Endothelial cell of umbilical vein (primary cell): ENCODE results near the gene ADAP1. TPM values are rescaled to one million over a fixed set of nuclear protein-coding genes. Genes with fewer than 3 reads are reported as not detected.

ENCODE experiments used
- BruUV-seq: library from RNA; stranded (reverse); fragments of 400-500 nt; replicated peaks from 2 replicates; lab custom pipeline; 2021; lab: Mats Ljungman, UMichigan
- CTCF ChIA-PET: fragments of 300-600, 350-600 bp; sonication (Branson Sonifier 250); formaldehyde crosslinking; loops from one replicate; lab custom pipeline; 2021; ENCODE audit warnings: antibody characterized with exemption, inconsistent platforms; lab: Charles Lee
- POLR2A ChIA-PET: fragments of 300-600, 350-600 bp; sonication (Branson Sonifier 250); formaldehyde crosslinking; loops from one replicate; lab custom pipeline; 2021; ENCODE audit warnings: antibody characterized with exemption, inconsistent platforms; lab: Charles Lee
- DNase-seq: peaks from one replicate; pipeline ENCODE4 v3.0.0-alpha.2; 2011; ENCODE audit warnings: low read depth, low spot score
- FAIRE-seq: peaks from 2 replicates; lab custom pipeline; 2011; peaks lifted over from hg19 to GRCh38; lab: Jason Lieb, UNC
- H2AFZ ChIP-seq: 2 replicates; pipeline ENCODE4 v1.6.0; 2012; ENCODE audit warnings: low read depth, low read length, control low read depth, inconsistent platforms
- H3K27ac ChIP-seq: 2 replicates; pipeline ENCODE4 v1.5.1; 2011; ENCODE audit warnings: low read depth, mild to moderate bottlenecking, control low read depth, low read length, moderate library complexity; ENCODE audit not compliant: insufficient read depth
- H3K27me3 ChIP-seq, 2 experiments: 2 replicates each; pipeline versions ENCODE4 v1.6.0 to v1.6.1; 2011; ENCODE audit warnings: low read length in 2 of 2, mixed read lengths in 1 of 2; ENCODE audit not compliant: control insufficient read depth in 2 of 2, insufficient read depth in 2 of 2
- H3K36me3 ChIP-seq, 2 experiments: 2 replicates in 1 of 2; 3 replicates in 1 of 2; pipeline ENCODE4 v1.5.1; 2011; ENCODE audit warnings: low read length in 2 of 2, mild to moderate bottlenecking in 1 of 2, moderate library complexity in 1 of 2; ENCODE audit not compliant: control insufficient read depth in 2 of 2, insufficient read depth in 2 of 2; ENCODE audit errors: extremely low read depth in 1 of 2
- H3K4me1 ChIP-seq: 3 replicates; pipeline ENCODE4 v1.5.1; 2011; ENCODE audit warnings: mild to moderate bottlenecking, low read length; ENCODE audit not compliant: control insufficient read depth, insufficient read depth; ENCODE audit errors: extremely low read depth
- H3K4me2 ChIP-seq: 2 replicates; pipeline ENCODE4 v1.6.1; 2011; ENCODE audit warnings: low read length, control low read depth, mixed read lengths; ENCODE audit not compliant: insufficient read depth
- H3K4me3 ChIP-seq, 3 experiments: fragments of 200-600 bp in 1 of 3; sonication (generic), shearing (Covaris generic) in 1 of 3; replicated peaks in 1 of 3; 2 replicates each; pipeline ENCODE4 v1.5.1; 2011 to 2016; ENCODE audit warnings: control low read depth in 3 of 3, low read length in 3 of 3, mild to moderate bottlenecking in 2 of 3, inconsistent platforms in 1 of 3, low read depth in 1 of 3, moderate library complexity in 1 of 3; ENCODE audit not compliant: insufficient read depth in 1 of 3
- H3K79me2 ChIP-seq: 2 replicates; pipeline ENCODE4 v1.6.0; 2012; ENCODE audit warnings: low read length, inconsistent platforms; ENCODE audit not compliant: control insufficient read depth, insufficient read depth
- H3K9ac ChIP-seq: replicated peaks from 2 replicates; pipeline ENCODE3; 2011; ENCODE audit warnings: low read length, control low read depth; ENCODE audit not compliant: insufficient read depth; ENCODE audit errors: extremely low read depth
- H3K9me1 ChIP-seq: replicated peaks from 3 replicates; pipeline ENCODE4 v1.6.0; 2011; ENCODE audit warnings: mild to moderate bottlenecking, low read length; ENCODE audit not compliant: control insufficient read depth, insufficient read depth; ENCODE audit errors: extremely low read depth
- H3K9me3 ChIP-seq: replicated peaks from 2 replicates; pipeline ENCODE4 v1.5.1; 2012; ENCODE audit warnings: low read length, inconsistent platforms; ENCODE audit not compliant: control insufficient read depth, insufficient read depth
- H4K20me1 ChIP-seq: replicated peaks from 2 replicates; pipeline ENCODE3; 2011; ENCODE audit warnings: mild to moderate bottlenecking, low read length; ENCODE audit not compliant: control insufficient read depth, insufficient read depth; ENCODE audit errors: extremely low read depth
- CTCF ChIP-seq, 2 donors: IDR thresholded peaks; 1 replicate in 1 of 2; 2 replicates in 1 of 2; pipeline ENCODE4 v1.5.1; 2011; ENCODE audit warnings: low read length in 2 of 2, mild to moderate bottlenecking in 2 of 2, moderate library complexity in 2 of 2, control low read depth in 1 of 2, inconsistent platforms in 1 of 2, low read depth in 1 of 2; ENCODE audit not compliant: insufficient read depth in 1 of 2; ENCODE audit errors: extremely low read depth in 1 of 2
- EZH2 ChIP-seq: IDR thresholded peaks from 2 replicates; pipeline ENCODE4 v1.6.1; 2012; ENCODE audit warnings: borderline replicate concordance, low read depth, mild to moderate bottlenecking, moderate library complexity, low read length, inconsistent platforms; ENCODE audit not compliant: severe bottlenecking
- FOS ChIP-seq: IDR thresholded peaks from 2 replicates; pipeline ENCODE4 v1.6.1; 2011; ENCODE audit warnings: mild to moderate bottlenecking, low read length, moderate library complexity, borderline replicate concordance; ENCODE audit not compliant: insufficient read depth
- GATA2 ChIP-seq: IDR thresholded peaks from 2 replicates; pipeline ENCODE4 v1.7.0; 2011; ENCODE audit warnings: low read depth, mild to moderate bottlenecking, moderate library complexity, mixed read lengths, low read length; ENCODE audit not compliant: insufficient read length, insufficient read depth
- JUN ChIP-seq: IDR thresholded peaks from 2 replicates; pipeline ENCODE4 v1.6.1; 2011; ENCODE audit warnings: borderline replicate concordance, low read depth; ENCODE audit not compliant: insufficient read length, insufficient read depth
- MAX ChIP-seq: IDR thresholded peaks from 2 replicates; pipeline ENCODE4 v1.6.1; 2011; ENCODE audit not compliant: insufficient read depth, insufficient read length
- MYC ChIP-seq: IDR thresholded peaks from one replicate; pipeline ENCODE4 v1.6.1; 2011; ENCODE audit warnings: mild to moderate bottlenecking, low read depth, low read length
- POLR2A ChIP-seq: IDR thresholded peaks from 2 replicates; pipeline ENCODE4 v1.6.1; 2012; ENCODE audit warnings: low read depth, mild to moderate bottlenecking, control low read depth, low read length
- POLR2AphosphoS5 ChIP-seq: IDR thresholded peaks from 2 replicates; pipeline ENCODE4 v1.6.1; 2012; ENCODE audit warnings: low read depth, mild to moderate bottlenecking, control low read depth, low read length, moderate library complexity; ENCODE audit not compliant: insufficient read depth
- dilution Hi-C: fragments of 300-500 bp; cut with MboI; formaldehyde crosslinking; loops from one replicate; pipeline ENCODE4 v1.15.0; 2019; ENCODE audit warnings: low sequenced_read_pairs; ENCODE audit not compliant: extremely low pct_ligation_motif_present
- intact Hi-C: fragments of 100-400 bp; cut with micrococcal nuclease; formaldehyde crosslinking; loops from one replicate; pipeline ENCODE4 v1.10.0; 2022
- polyA plus RNA-seq, 4 experiments: library from polyadenylated mRNA; depleted of rRNA in 3 of 4; stranded (reverse) in 3 of 4; unstranded in 1 of 4; fragments of >200 nt; gene quantifications; 2 replicates each; pipeline versions ENCODE4 v1.2.1 to v1.2.3, GENCODE V29; 2011 to 2012; ENCODE audit warnings: missing spikeins in 1 of 4
- total RNA-seq: library from RNA; stranded (reverse); gene quantifications from 2 replicates; pipeline ENCODE4 v1.2.3, GENCODE V29; 2021

ADAP1 gene
- total and polyA plus RNA-seq, 2 donors (not counting 3 experiments of a cell fraction or from before 2014, with no cell fraction given): 0.49 to 0.58 TPM

GRCh38 chr7:885893-886625 lies 68.4 kb downstream of the ADAP1 start:
- Histone ChIP-seq H3K4me2 (no peak overlapping the region), H3K9me1 (no peaks in the 10 kb centered on the region), H3K79me2 (peaks cover 52% of the 10 kb centered on the region), H3K27ac (no peak overlapping the region), H3K4me1 (no peaks in the 10 kb centered on the region), H3K36me3 (peaks cover 8 to 38% of the 10 kb centered on the region in 2 experiments), H3K4me3 (no peak overlapping the region), H3K27me3 (no peaks in the 10 kb centered on the region), H2AFZ (no peak overlapping the region), H4K20me1 (no peaks in the 10 kb centered on the region), H3K9me3 (no peaks in the 10 kb centered on the region), H3K9ac (no peak overlapping the region)
- intact Hi-C loops: no loop called here
- CTCF ChIA-PET: no interaction called here
- TF ChIP-seq MAX: no peak
- no peak for TF ChIP-seq POLR2AphosphoS5
- TF ChIP-seq GATA2: no peak
- TF ChIP-seq EZH2: no peak
- no peak for TF ChIP-seq MYC
- TF ChIP-seq JUN: no peak
- no peak for TF ChIP-seq CTCF (IDR thresholded peaks at IDR 0.05; ENCODE audit: extremely low read depth in 1 of 2, insufficient read depth in 1 of 2, low read depth in 1 of 2, low read length in 2 of 2)
- TF ChIP-seq FOS: no peak
- no peak for TF ChIP-seq POLR2A
- dilution Hi-C loops: no loop called here
- FAIRE-seq: no peak
- POLR2A ChIA-PET: no interaction called here
- DNase-seq: no peak
- BruUV-seq: no TSS peak
